GM10266 (cell line): ENCODE measurements around the gene SLC35B2.

Experiments used
- DNase-seq: peaks from one replicate; pipeline ENCODE4 v3.0.0; 2012; ENCODE audit errors: extremely low spot score
- TF ChIP-seq, protein P1 (sequence below): IDR thresholded peaks from 2 replicates; pipeline ENCODE4 v1.5.1; 2012; ENCODE audit warnings: mild to moderate bottlenecking, low read depth; ENCODE audit not compliant: control insufficient read depth, insufficient read depth; ENCODE audit errors: missing control alignments

The SLC35B2 gene

GRCh38 chr6:44266347-44266746, 9.0 kb upstream of the SLC35B2 start:
- TF ChIP-seq, protein P1, sequence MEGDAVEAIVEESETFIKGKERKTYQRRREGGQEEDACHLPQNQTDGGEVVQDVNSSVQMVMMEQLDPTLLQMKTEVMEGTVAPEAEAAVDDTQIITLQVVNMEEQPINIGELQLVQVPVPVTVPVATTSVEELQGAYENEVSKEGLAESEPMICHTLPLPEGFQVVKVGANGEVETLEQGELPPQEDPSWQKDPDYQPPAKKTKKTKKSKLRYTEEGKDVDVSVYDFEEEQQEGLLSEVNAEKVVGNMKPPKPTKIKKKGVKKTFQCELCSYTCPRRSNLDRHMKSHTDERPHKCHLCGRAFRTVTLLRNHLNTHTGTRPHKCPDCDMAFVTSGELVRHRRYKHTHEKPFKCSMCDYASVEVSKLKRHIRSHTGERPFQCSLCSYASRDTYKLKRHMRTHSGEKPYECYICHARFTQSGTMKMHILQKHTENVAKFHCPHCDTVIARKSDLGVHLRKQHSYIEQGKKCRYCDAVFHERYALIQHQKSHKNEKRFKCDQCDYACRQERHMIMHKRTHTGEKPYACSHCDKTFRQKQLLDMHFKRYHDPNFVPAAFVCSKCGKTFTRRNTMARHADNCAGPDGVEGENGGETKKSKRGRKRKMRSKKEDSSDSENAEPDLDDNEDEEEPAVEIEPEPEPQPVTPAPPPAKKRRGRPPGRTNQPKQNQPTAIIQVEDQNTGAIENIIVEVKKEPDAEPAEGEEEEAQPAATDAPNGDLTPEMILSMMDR, result no peak
- peak; percentile 87 for DNase-seq

GRCh38 chr6:44265722-44266233, 8.4 kb upstream of the SLC35B2 start:
- TF ChIP-seq, protein P1, result no peak
- DNase-seq, result no peak

DNA sequence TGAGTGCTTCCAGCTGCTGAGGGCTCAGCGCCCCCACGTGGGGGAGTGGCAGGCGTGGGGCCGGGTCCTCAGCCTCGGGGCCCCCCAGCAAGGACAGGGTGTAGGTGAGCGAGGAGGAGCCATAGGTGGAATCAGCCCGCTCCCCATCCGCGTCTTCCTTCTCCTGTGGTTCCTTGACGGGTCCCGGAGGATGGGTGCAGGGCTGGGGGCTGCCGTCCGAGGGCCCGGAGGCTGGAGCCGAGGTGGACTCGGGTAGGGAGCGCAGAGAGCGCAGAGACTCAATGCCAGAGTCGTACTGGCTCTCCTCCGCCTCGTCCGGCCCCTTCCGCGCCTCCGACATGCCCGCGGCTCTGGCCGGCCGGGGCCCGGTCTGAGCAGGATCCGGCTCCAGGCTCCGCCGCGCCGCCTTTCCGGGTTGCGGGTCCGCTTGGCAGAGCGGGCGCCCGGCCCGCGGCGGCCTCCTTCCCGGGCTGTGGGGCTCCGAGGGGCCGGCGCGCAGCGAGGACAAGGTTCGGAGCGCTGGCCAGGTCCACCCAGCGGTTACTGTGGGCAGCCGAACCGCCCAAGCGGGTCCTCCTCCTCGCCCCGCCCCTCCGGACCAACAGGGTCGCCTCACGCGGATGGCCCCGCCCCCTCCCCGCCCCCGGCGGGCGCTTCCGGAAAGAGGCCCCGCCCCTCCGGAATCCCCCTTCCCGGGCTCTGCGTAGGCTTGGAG, 7.8 kb upstream of the SLC35B2 start, which contains the start of gene NFKBIE:
NFKBIE (minus strand) TSS at position 545 of the 715 bp plus-strand sequence; CDS start at position 340, 205 bp downstream.
- TF ChIP-seq, protein P1, result peak; percentile 71
- DNase-seq, result peak; percentile 98

GRCh38 chr6:44264154-44265006, 7.1 kb upstream of the SLC35B2 start:
- DNase-seq, result no peak
- TF ChIP-seq, protein P1, result peak; percentile 10

DNA sequence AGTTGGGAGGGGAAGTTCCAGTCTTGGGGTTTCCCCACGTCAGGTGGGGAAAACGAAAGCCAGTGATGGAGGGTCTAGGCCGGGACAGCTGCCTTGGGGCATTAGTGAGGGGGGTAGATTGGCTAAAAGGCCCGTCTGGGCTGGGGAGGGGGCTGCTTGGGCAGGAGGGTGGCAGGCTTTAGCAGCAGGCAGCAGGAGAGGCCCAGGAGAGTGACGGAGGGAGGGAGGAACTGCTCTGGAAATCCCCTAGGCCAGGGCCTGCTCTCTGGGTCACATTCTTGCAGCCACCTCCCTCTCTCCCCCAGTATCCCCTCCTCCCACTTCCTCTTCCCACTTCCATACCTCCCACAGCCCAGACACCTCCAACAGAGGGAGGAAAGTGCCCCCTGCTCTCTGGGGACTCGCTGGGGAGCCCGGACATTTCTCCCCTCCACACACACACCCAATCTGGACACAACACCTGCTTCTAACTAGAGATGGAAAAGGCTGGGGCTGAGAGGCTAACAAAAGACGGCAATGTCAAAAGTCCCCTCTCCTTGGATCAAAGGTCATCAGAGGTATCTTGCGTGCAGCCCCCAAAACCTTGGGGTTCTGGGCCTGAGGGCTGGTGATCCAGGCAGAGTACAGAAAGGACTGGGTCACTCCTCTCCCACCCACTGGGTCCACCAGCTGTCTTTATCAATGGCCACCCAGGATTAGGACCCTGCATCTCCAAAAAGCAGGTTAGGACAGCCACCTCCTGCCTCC, 6.2 kb upstream of the SLC35B2 start:
- TF ChIP-seq, protein P1, result no peak
- DNase-seq, result peak; percentile 75

- no peak for DNase-seq
Measured at GRCh38 chr6:44262467-44263353, 5.4 kb upstream of the SLC35B2 start.

More at GRCh38 chr6:44262467-44263353, 5.4 kb upstream of the SLC35B2 start:
- TF ChIP-seq, protein P1, result no peak
